ENCODE results near the gene CDH1.

CDH1 gene

DNA sequence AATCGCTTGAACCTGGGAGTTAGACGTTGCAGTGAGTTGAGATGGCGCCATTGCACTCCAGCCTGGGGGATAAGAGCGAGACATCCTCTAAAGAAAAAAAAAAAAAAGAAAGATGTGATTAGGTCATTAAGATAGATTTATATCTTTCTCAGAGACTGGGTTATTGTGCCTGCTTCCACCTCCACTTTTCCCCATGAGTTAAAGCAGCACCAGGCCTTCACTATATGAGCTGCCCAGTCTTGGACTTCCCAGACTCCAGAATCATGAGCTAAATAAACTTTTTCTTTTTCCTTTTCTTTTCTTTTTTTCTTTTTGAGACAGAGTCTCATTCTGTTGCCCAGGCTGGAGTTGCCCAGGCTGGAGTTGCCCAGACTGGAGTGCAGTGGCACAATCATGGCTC, 19.4 kb upstream of the CDH1 start:
- TF ChIP-seq CTCF (IDR thresholded peaks at IDR 0.05; ENCODE audit: low read depth, low read length): no peak
- no peak overlapping the region for H3K4me3 ChIP-seq (ENCODE audit: low read depth, low read length)

GRCh38 chr16:68718590-68718989, 18.5 kb upstream of the CDH1 start:
- no peak for TF ChIP-seq CTCF (IDR thresholded peaks at IDR 0.05; ENCODE audit: low read depth, low read length)
- no peak overlapping the region for H3K4me3 ChIP-seq (ENCODE audit: low read depth, low read length)

GRCh38 chr16:68719993-68720489, 17.1 kb upstream of the CDH1 start:
- H3K4me3 ChIP-seq (ENCODE audit: low read depth, low read length): no peak overlapping the region
- TF ChIP-seq CTCF (IDR thresholded peaks at IDR 0.05; ENCODE audit: low read depth, low read length): no peak

- no peak overlapping the region for H3K4me3 ChIP-seq (ENCODE audit: low read depth, low read length)
- no peak for TF ChIP-seq CTCF (IDR thresholded peaks at IDR 0.05; ENCODE audit: low read depth, low read length)
These were observed 14.7 kb upstream of the CDH1 start for GRCh38 chr16:68722119-68723024.

GRCh38 chr16:68724797-68725196, 12.3 kb upstream of the CDH1 start:
- H3K4me3 ChIP-seq (ENCODE audit: low read depth, low read length): no peak overlapping the region
- TF ChIP-seq CTCF (IDR thresholded peaks at IDR 0.05; ENCODE audit: low read depth, low read length): no peak

DNA sequence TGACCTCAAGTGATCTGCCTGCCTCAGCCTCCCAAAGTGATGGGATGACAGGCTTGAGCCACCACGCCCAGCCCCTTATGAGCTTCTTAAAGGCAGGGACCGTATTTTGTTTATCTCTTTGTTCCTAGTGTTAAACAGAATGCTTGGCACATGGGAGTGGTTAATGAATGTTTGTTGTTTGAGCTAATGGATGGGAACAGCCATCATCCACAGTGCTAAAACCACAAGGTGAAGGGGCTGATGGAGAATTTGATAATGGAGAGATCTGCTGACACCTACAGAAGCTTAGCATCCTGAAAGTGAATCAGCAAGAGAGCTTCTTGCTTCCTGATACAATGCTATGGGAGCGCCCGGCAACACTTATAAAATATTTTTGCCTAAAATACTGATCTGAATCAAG, 8.6 kb upstream of the CDH1 start:
- no peak overlapping the region for H3K4me3 ChIP-seq (ENCODE audit: low read depth, low read length)
- no peak for TF ChIP-seq CTCF (IDR thresholded peaks at IDR 0.05; ENCODE audit: low read depth, low read length)

DNA sequence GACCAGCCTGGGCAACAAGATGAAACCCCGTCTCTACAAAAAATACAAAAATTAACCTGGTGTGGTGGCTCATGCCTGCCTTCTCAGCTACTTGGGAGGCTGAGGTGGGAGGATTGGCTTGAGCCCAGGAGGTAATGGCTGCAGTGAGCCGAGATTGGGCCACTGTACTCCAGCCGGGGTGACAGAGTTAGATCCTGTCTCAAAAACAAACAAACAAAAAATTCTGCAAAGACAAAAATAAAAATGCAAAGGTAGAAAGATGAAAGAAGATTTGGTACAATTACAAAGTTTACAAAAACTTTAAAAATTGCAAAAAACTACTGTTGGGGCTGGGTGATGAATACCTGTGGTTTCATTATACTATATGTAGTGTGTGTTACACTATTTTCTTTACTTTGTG, 5.5 kb upstream of the CDH1 start:
- TF ChIP-seq CTCF (IDR thresholded peaks at IDR 0.05; ENCODE audit: low read depth, low read length): no peak
- no peak overlapping the region for H3K4me3 ChIP-seq (ENCODE audit: low read depth, low read length)
